ENCODE measurements around the gene DSEL.

GRCh38 chr18:67496469-67496868, 20.1 kb downstream of the DSEL start:
- TF ChIP-seq, protein P1, sequence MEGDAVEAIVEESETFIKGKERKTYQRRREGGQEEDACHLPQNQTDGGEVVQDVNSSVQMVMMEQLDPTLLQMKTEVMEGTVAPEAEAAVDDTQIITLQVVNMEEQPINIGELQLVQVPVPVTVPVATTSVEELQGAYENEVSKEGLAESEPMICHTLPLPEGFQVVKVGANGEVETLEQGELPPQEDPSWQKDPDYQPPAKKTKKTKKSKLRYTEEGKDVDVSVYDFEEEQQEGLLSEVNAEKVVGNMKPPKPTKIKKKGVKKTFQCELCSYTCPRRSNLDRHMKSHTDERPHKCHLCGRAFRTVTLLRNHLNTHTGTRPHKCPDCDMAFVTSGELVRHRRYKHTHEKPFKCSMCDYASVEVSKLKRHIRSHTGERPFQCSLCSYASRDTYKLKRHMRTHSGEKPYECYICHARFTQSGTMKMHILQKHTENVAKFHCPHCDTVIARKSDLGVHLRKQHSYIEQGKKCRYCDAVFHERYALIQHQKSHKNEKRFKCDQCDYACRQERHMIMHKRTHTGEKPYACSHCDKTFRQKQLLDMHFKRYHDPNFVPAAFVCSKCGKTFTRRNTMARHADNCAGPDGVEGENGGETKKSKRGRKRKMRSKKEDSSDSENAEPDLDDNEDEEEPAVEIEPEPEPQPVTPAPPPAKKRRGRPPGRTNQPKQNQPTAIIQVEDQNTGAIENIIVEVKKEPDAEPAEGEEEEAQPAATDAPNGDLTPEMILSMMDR (IDR thresholded peaks at IDR 0.05): no peak
- TF ChIP-seq POLR2A (IDR thresholded peaks at IDR 0.05): no peak

All from sigmoid colon (tissue), 3 donors.